Esophagus (tissue), 2 donors: Measurements from ENCODE around the gene TMEM203. TPM values are rescaled to one million over a fixed set of nuclear protein-coding genes. Genes with fewer than 3 reads are reported as not detected.
A peak's percentile ranks its signal among the peaks of the same experiment; 100 is the strongest.

ENCODE experiments used
- H3K27ac ChIP-seq, 2 donors: one replicate each; pipeline ENCODE4 v1.5.1; 2013; ENCODE audit warnings: low read depth in 2 of 2, mild to moderate bottlenecking in 2 of 2, inconsistent platforms in 1 of 2, low read length in 1 of 2, moderate library complexity in 1 of 2
- H3K27me3 ChIP-seq, 2 donors: one replicate each; pipeline ENCODE4 v1.6.1; 2013; ENCODE audit warnings: low read length in 2 of 2, control low read depth in 1 of 2, mild to moderate bottlenecking in 1 of 2; ENCODE audit not compliant: insufficient read depth in 2 of 2, control insufficient read depth in 1 of 2
- H3K36me3 ChIP-seq, 2 donors: one replicate each; pipeline ENCODE4 v1.6.1; 2013; ENCODE audit warnings: low read length in 1 of 2; ENCODE audit not compliant: control insufficient read depth in 2 of 2, insufficient read depth in 2 of 2
- H3K4me1 ChIP-seq, 2 donors: one replicate each; pipeline ENCODE4 v1.6.1; 2013; ENCODE audit warnings: low read length in 1 of 2; ENCODE audit not compliant: control insufficient read depth in 2 of 2, insufficient read depth in 2 of 2
- H3K4me3 ChIP-seq, 2 donors: one replicate each; pipeline ENCODE4 v1.5.1; 2013; ENCODE audit warnings: low read length in 2 of 2, mild to moderate bottlenecking in 2 of 2, low read depth in 1 of 2, moderate library complexity in 1 of 2
- H3K9me3 ChIP-seq, 2 donors: one replicate each; pipeline ENCODE4 v1.6.1; 2013; ENCODE audit warnings: mild to moderate bottlenecking in 2 of 2, low read depth in 1 of 2, low read length in 1 of 2, moderate library complexity in 1 of 2; ENCODE audit not compliant: control insufficient read depth in 2 of 2, insufficient read depth in 1 of 2
- WGBS, 2 donors: extraction: QIAGEN DNeasy Blood & Tissue Kit; methylation state at CpG; one replicate each; pipeline ENCODE4 v1.1.7; 2013; 5-methylcytosine and 5-hydroxymethylcytosine counted together
- polyA plus RNA-seq, 2 donors: library from polyadenylated mRNA; stranded (reverse); fragments of 200-250 nt; gene quantifications; one replicate each; pipeline ENCODE4 v1.2.3, GENCODE V29; 2013
- donor health status: healthy with polysubstance abuse.
- donor health status: Bipolar disorder and iron deficiency.

The TMEM203 gene
- polyA plus RNA-seq, 2 donors: 21.6 to 27.5 TPM

- 51 to 65% methylated on average over 19 of the region's 19 CpGs for WGBS, 2 donors
- peaks cover 29 to 51% of the 10 kb centered on the region in 2 donors for H3K4me1 ChIP-seq
These were observed 7.2 kb downstream of the TMEM203 start for GRCh38 chr9:137198051-137198901.

GRCh38 chr9:137195525-137196220, 9.8 kb downstream of the TMEM203 start:
- no peaks in the 10 kb centered on the region for H3K27me3 ChIP-seq
- no peaks in the 10 kb centered on the region for H3K9me3 ChIP-seq
- peak overlapping the region; percentile 87 to 91 for H3K27ac ChIP-seq
- 46 to 57% methylated on average over 21 of the region's 21 CpGs for WGBS, 2 donors
- peak overlapping the region in 1 of 2 donors; percentile 25 for H3K4me3 ChIP-seq
- H3K4me1 ChIP-seq: peaks cover 29 to 51% of the 10 kb centered on the region in 2 donors
- H3K36me3 ChIP-seq: peaks cover 2 to 16% of the 10 kb centered on the region in 2 donors

More at GRCh38 chr9:137198051-137198901, 7.2 kb downstream of the TMEM203 start:
- Histone ChIP-seq H3K27me3 (no peaks in the 10 kb centered on the region), H3K4me3 (peak overlapping the region; percentile 45 to 75), H3K27ac (peak overlapping the region; percentile 55 to 78), H3K36me3 (no peaks in the 10 kb centered on the region), H3K9me3 (no peaks in the 10 kb centered on the region)

GRCh38 chr9:137194909-137195308, 10.5 kb downstream of the TMEM203 start:
- Histone ChIP-seq H3K9me3 (no peaks in the 10 kb centered on the region), H3K27me3 (no peaks in the 10 kb centered on the region), H3K27ac (peak overlapping the region; percentile 87 to 91), H3K4me3 (peak overlapping the region; percentile 17 to 31), H3K36me3 (peaks cover 3 to 24% of the 10 kb centered on the region in 2 donors), H3K4me1 (peaks cover 30 to 58% of the 10 kb centered on the region in 2 donors)
- WGBS, 2 donors: 47 to 51% methylated on average over 10 of the region's 10 CpGs

DNA sequence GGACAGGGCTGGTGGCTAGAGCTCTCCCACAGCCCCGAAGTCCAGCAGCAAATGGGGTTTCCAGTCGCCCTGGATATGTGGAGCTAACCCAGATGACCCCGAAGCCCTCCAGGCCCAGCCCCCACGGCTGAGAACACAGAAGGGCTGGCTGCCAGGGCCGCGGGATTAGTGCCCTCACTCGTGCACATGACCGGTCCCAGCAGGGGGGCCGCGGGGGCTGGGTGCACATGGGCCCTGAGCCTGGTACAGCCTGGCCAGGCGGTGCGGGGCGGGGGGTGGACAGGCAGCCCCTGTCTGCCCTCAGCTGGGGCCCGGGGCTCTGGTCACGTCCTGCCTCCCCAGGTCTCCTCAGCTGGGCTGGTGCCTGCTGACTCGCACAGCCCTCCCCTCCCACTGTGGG, 11.1 kb downstream of the TMEM203 start:
- Histone ChIP-seq H3K4me1 (peaks cover 32 to 60% of the 10 kb centered on the region in 2 donors), H3K27ac (peak overlapping the region; percentile 87 to 91), H3K36me3 (peaks cover 3 to 26% of the 10 kb centered on the region in 2 donors), H3K9me3 (no peaks in the 10 kb centered on the region), H3K4me3 (peak overlapping the region in 1 of 2 donors; percentile 31), H3K27me3 (no peaks in the 10 kb centered on the region)
- WGBS, 2 donors: 41 to 45% methylated on average over 15 to 16 of the region's 16 CpGs

GRCh38 chr9:137193771-137194170, 11.7 kb downstream of the TMEM203 start:
- Histone ChIP-seq H3K4me1 (peaks cover 26 to 56% of the 10 kb centered on the region in 2 donors), H3K4me3 (no peak overlapping the region), H3K27me3 (no peaks in the 10 kb centered on the region), H3K27ac (no peak overlapping the region), H3K9me3 (no peaks in the 10 kb centered on the region), H3K36me3 (peaks cover 3 to 26% of the 10 kb centered on the region in 2 donors)
- WGBS, 2 donors: 75 to 80% methylated on average over 12 to 14 of the region's 14 CpGs

DNA sequence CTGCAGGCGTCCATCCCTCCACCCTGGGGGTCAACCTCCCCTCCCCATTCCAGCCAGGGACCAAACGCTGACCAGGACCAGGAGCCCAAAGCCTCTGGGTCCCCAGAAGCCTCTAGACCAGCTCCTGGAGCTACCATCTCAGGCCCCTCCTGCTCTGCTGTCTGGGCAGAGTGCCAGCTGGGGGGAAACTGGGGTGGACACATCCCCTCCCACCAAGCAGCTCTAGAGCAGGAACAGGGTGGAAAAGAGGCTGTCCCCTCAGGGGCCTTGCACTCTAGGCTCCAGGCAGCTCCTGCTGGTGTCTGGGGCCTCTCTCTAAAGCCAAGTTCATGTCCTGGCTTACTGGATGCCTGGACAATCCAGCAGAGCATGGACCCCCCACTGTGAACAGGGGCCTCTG, 12.6 kb downstream of the TMEM203 start:
- WGBS, 2 donors: 72 to 93% methylated on average over 2 of the region's 2 CpGs
- no peak overlapping the region for H3K27ac ChIP-seq
- H3K27me3 ChIP-seq: no peaks in the 10 kb centered on the region
- H3K9me3 ChIP-seq: no peaks in the 10 kb centered on the region
- peaks cover 17 to 50% of the 10 kb centered on the region in 2 donors for H3K4me1 ChIP-seq
- H3K4me3 ChIP-seq: no peak overlapping the region
- peaks cover 3 to 26% of the 10 kb centered on the region in 2 donors for H3K36me3 ChIP-seq

GRCh38 chr9:137192448-137192780, 13.0 kb downstream of the TMEM203 start:
- Histone ChIP-seq H3K27ac (no peak overlapping the region), H3K9me3 (no peaks in the 10 kb centered on the region), H3K4me3 (no peak overlapping the region), H3K4me1 (peaks cover 16 to 48% of the 10 kb centered on the region in 2 donors), H3K27me3 (no peaks in the 10 kb centered on the region), H3K36me3 (peaks cover 3 to 26% of the 10 kb centered on the region in 2 donors)
- WGBS, 2 donors: 80 to 84% methylated on average over 10 of the region's 10 CpGs

DNA sequence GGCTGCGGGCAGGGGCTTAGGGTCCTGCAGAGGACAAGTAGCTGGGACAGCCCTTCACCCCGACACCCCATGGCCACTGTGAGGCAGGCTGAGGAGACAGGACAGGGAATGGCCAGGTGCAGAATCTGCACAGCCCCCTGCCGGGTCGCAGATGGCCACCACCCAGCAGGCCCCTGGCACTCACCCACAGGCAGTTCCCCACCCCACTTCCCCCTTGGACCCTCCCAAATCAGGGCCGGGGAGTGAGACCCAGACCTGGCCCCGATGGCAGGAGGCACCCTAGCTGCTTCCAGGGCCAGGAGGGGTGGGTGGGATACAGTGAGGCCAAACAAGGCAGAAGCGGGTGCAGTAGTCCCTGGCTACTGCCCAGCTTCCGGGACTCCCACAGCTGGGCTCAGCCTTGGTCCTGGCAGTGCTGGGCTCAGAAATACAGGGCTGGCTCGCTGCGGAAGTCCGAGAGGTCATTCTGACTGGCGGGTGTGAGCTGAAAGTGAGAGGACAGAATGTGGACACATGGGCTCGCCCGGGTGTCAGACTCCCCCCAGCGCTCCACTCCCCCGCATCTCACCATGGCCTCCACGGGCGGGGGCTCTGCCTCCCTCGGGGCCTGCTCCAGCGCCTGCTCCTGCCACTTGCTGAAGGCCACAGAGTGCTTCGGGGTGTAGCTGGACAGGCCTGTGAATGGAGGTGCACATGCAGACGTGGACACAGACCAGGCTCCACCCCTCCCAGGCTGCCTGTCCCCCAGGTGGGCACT, 13.6 kb downstream of the TMEM203 start:
- WGBS, 2 donors: 84% methylated on average over 20 to 22 of the region's 22 CpGs
- H3K4me1 ChIP-seq: peaks cover 20 to 51% of the 10 kb centered on the region in 2 donors
- H3K9me3 ChIP-seq: no peaks in the 10 kb centered on the region
- peaks cover 3 to 28% of the 10 kb centered on the region in 2 donors for H3K36me3 ChIP-seq
- peak overlapping the region in 1 of 2 donors; percentile 34 for H3K27ac ChIP-seq
- H3K27me3 ChIP-seq: no peaks in the 10 kb centered on the region
- H3K4me3 ChIP-seq: no peak overlapping the region

GRCh38 chr9:137191245-137191644, 14.2 kb downstream of the TMEM203 start:
- 66 to 74% methylated on average over 3 of the region's 3 CpGs for WGBS, 2 donors
- Histone ChIP-seq H3K36me3 (peaks cover 3 to 31% of the 10 kb centered on the region in 2 donors), H3K27me3 (no peaks in the 10 kb centered on the region), H3K27ac (peak overlapping the region in 1 of 2 donors; percentile 34), H3K4me3 (no peak overlapping the region), H3K4me1 (peaks cover 19 to 54% of the 10 kb centered on the region in 2 donors), H3K9me3 (no peaks in the 10 kb centered on the region)
